ENCODE measurements around the gene SLC2A13. TPM values are rescaled to one million over a fixed set of nuclear protein-coding genes. Genes with fewer than 3 reads are reported as not detected.

The SLC2A13 gene
- total RNA-seq, 1 experiment from 2014 or later: 7.0 TPM

- Histone ChIP-seq H3K4me1 (ENCODE audit: insufficient read depth, low read length) (no peaks in the 10 kb centered on the region), H2BK120ac (ENCODE audit: low read depth, low read length, poor library complexity, severe bottlenecking) (no peak overlapping the region), H3K4ac (ENCODE audit: low read depth, low read length) (no peak overlapping the region), H4K20me1 (ENCODE audit: control insufficient read depth, insufficient read depth, insufficient read length) (no peaks in the 10 kb centered on the region), H2BK5ac (ENCODE audit: insufficient read length, low read length) (no peak overlapping the region), H3K27ac (ENCODE audit: insufficient read length, low read depth, low read length) (peak overlapping the region; percentile 16), H3K23ac (ENCODE audit: insufficient read length, low read depth, low read length) (no peak overlapping the region), H3K9me3 (ENCODE audit: control insufficient read depth, low read depth, low read length) (no peaks in the 10 kb centered on the region), H2AFZ (ENCODE audit: low read length) (no peak overlapping the region), H4K5ac (ENCODE audit: insufficient read length, low read depth, low read length) (peak overlapping the region; percentile 63), H2BK15ac (ENCODE audit: low read depth, low read length) (no peak overlapping the region), H3K56ac (ENCODE audit: insufficient read length, low read depth, low read length) (no peak overlapping the region), H3K79me1 (ENCODE audit: insufficient read depth, low read depth, low read length, poor library complexity, severe bottlenecking) (no peaks in the 10 kb centered on the region), H3K14ac (ENCODE audit: insufficient read depth, low read length) (no peak overlapping the region; the same call in 1 of the 2 replicates), H4K8ac (replicated peaks; ENCODE audit: insufficient read length, low read depth, low read length) (no peak overlapping the region), H3K27me3 (ENCODE audit: insufficient read depth, low read length) (no peaks in the 10 kb centered on the region), H2BK12ac (ENCODE audit: insufficient read length, low read depth, low read length) (no peak overlapping the region), H3K79me2 (ENCODE audit: insufficient read depth, low read length) (no peaks in the 10 kb centered on the region), H3K23me2 (ENCODE audit: insufficient read length, low read depth, low read length, poor library complexity, severe bottlenecking) (no peaks in the 10 kb centered on the region), H2AK5ac (ENCODE audit: insufficient read length, low read length) (no peak overlapping the region), H2BK20ac (ENCODE audit: low read depth, low read length, poor library complexity, severe bottlenecking) (no peak overlapping the region), H3K18ac (ENCODE audit: insufficient read length, low read depth, low read length) (no peak overlapping the region), H3K9ac (ENCODE audit: extremely low read depth, insufficient read length, low read length) (no peak overlapping the region), H3T11ph (ENCODE audit: low read length) (no peak overlapping the region), H3K4me2 (ENCODE audit: insufficient read depth, insufficient read length, low read length) (no peak overlapping the region), H4K91ac (ENCODE audit: insufficient read length, low read depth, low read length) (no peak overlapping the region)
- Mint-ChIP-seq H3K9me3 (no peaks in the 10 kb centered on the region), H3K4me3 (no peak overlapping the region), H3K27me3 (ENCODE audit: low read depth) (no peaks in the 10 kb centered on the region), H3K4me1 (no peaks in the 10 kb centered on the region), H3K36me3 (ENCODE audit: insufficient read depth in 1 of 3, low read depth in 3 of 3) (no peaks in the 10 kb centered on the region), H3K27ac (no peak overlapping the region)
- DNase-seq: no peak
- no peak for TF ChIP-seq CTCF (conservative IDR thresholded peaks at IDR 0.05)
- no CpG with 5 or more reads among the region's 4 CpGs for WGBS (ENCODE audit: extremely low coverage, insufficient read length, low lambda C conversion rate)
Observed at GRCh38 chr12:39830171-39830570, 275.7 kb downstream of the SLC2A13 start.
